ENCODE results near the gene FGFRL1.

DNA sequence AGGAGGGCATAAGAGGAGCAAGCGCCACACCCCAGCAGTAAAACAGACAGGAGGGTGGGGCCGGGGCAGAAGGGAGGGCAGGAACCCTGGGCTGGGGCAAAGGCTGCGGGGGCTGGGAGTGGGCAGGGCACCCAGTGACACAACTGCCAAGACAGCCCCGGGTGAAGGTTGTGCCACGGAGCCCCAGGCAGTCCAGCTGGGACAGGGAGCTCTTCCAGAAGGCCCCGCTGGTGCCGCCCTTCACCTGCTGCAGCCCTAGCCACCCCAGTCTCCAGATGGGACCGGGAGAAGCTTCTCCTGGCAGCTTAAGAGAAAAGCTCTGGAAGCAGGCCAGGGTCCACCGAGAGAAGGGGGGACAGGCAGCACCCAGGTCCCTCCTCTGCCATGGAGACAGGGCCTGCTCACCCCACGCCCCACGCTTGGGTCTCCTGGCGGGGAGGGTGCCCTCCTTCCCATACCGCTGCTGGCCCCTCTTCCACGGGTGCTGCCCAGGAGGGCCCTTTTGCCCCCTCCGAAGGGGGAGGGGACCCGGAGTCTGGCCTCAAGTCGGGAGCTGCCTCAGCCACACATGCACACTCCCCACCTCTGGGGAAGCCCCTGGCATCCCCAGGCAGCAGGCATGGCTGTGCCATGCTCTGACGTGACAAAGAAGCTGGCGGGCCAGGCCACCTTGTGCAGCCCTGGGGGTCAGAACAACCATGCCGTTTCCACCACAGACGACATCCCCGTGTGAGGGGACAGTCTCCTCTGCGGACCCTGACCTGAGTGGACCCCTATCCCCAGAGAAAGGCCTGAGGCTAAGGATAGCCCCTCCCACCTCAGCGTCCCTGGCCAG is 39.5 kb upstream of the FGFRL1 start:
- TF ChIP-seq TAF1 (IDR thresholded peaks at IDR 0.05; ENCODE audit: low read depth) (no peak), REST (IDR thresholded peaks at IDR 0.05; ENCODE audit: low read depth) (no peak), EP300 (IDR thresholded peaks at IDR 0.05; ENCODE audit: borderline replicate concordance) (no peak), CEBPB (IDR thresholded peaks at IDR 0.05) (no peak), MAX (IDR thresholded peaks at IDR 0.05) (no peak)
